Measurements from ENCODE around the gene TMIE.
"Not testable (repeated sequence)": the region's sequence is repeated elsewhere in the genome, so short reads cannot be mapped to it uniquely, and the experiment has no call there.

Gene TMIE

GRCh38 chr3:46725621-46726314, 24.6 kb downstream of the TMIE start:
- no peak for DNase-seq (ENCODE audit: low spot score)

GRCh38 chr3:46729038-46729437, 27.8 kb downstream of the TMIE start:
- no peak for DNase-seq (ENCODE audit: low spot score)

GRCh38 chr3:46730819-46731218, 29.6 kb downstream of the TMIE start:
- DNase-seq (ENCODE audit: low spot score) = no peak

GRCh38 chr3:46731795-46732194, 30.6 kb downstream of the TMIE start:
- DNase-seq (ENCODE audit: low spot score) = no peak

GRCh38 chr3:46733026-46733800, 32.0 kb downstream of the TMIE start:
- DNase-seq (ENCODE audit: low spot score) = peak; percentile 43

- no peak for DNase-seq (ENCODE audit: low spot score)
These were observed 33.6 kb downstream of the TMIE start for GRCh38 chr3:46734773-46735172.

- DNase-seq (ENCODE audit: low spot score) = no peak
These were observed 35.0 kb downstream of the TMIE start for GRCh38 chr3:46736006-46736872.

GRCh38 chr3:46737329-46737731, 36.1 kb downstream of the TMIE start:
- DNase-seq (ENCODE audit: low spot score) = no peak

- not testable (repeated sequence) for DNase-seq (ENCODE audit: low spot score)
These were observed 38.4 kb downstream of the TMIE start for GRCh38 chr3:46739565-46739964.

- no peak for DNase-seq (ENCODE audit: low spot score)
These were observed 41.9 kb downstream of the TMIE start for GRCh38 chr3:46742992-46743585.

GRCh38 chr3:46746711-46747110, 45.5 kb downstream of the TMIE start:
- DNase-seq (ENCODE audit: low spot score) = no peak

- DNase-seq (ENCODE audit: low spot score) = no peak
These were observed 47.0 kb downstream of the TMIE start for GRCh38 chr3:46748170-46748569.

- no peak for DNase-seq (ENCODE audit: low spot score)
These were observed 47.9 kb downstream of the TMIE start for GRCh38 chr3:46749129-46749528.

GRCh38 chr3:46750555-46751038, 49.4 kb downstream of the TMIE start:
- no peak for DNase-seq (ENCODE audit: low spot score)

GRCh38 chr3:46753127-46753526, 51.9 kb downstream of the TMIE start:
- DNase-seq (ENCODE audit: low spot score) = not testable (repeated sequence)

GRCh38 chr3:46755646-46756045, 54.5 kb downstream of the TMIE start:
- no peak for DNase-seq (ENCODE audit: low spot score)

GRCh38 chr3:46756642-46757041, 55.5 kb downstream of the TMIE start:
- DNase-seq (ENCODE audit: low spot score) = no peak

GRCh38 chr3:46759239-46760167, 58.3 kb downstream of the TMIE start:
- no peak for DNase-seq (ENCODE audit: low spot score)

All from RKO (cell line).